ENCODE data around the gene PEX11A.

PEX11A gene

DNA sequence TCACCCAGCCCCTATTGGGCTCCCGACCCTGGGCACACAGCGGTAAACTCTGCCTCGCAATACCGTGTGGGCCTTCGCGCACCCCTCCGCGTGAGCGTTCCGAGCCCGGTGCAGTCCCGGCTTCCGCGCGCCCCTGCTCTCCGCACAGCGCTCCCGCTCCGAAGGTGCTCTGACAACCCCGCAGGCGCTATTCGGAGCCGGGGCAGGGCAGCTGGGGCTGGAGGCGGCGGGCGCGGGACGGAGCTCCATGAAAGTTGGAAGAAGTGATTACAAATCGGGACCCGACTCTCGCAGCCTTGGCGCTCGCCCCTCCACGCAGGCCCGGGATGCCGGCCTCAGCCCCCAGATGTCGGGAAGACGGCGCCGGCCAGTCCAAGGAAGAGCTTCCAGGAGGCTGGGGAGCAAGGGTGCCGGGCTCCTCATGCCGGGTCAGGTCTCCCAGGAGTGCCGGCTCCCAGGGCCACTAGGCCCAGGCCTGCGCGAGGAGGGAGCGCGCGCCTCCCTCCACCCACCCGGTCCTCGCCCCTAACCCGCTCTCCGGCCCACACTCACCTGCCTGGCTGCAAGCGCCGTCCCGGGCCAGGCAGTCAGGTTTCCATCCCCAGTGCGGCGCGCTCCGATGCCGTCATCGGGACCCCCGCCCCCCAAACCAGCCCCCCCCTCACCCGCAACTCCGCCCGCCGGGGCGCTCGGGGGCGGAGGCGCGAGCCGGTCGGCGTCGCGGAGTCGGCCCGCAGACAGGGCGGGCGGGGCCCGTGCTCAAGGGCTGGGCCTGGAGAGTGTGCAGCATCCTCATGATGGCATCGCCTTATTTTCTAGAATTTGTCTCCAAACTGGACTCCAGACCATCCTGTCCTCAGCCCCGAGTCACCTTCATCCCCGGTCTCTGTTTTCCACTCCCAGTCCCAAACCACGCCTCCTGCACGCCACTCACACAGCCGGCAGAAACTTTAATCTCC lies 35.4 kb downstream of the PEX11A start, which contains the start of gene KIF7:
TSS of gene KIF7 (minus strand) at position 621 of the 959 bp plus-strand sequence. CDS start 2,537 bp downstream, outside the sequence.
- peak; percentile 37 for DNase-seq

DNA sequence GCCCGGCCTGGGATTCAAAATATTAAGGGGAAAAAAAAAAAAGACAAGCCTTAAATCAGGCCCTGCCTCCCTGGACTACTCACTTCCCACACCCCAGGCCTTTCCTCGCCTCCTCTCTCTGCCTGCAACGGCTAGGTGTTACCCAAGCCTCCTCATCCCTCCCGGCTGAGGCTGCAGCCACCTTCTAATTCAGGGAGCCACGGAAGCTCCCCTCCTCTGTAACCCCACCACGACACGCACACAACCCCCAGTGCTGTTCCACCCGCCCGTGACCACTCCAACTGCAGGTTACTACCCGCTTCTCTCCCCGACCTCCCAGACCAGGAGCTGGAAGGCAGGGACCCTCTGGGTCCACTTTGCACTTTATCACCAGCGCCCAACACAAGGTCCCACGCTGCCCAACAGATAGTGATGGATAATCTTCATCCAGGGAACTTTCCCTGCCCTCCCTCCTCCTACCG lies 36.2 kb downstream of the PEX11A start:
- no peak for DNase-seq

DNA sequence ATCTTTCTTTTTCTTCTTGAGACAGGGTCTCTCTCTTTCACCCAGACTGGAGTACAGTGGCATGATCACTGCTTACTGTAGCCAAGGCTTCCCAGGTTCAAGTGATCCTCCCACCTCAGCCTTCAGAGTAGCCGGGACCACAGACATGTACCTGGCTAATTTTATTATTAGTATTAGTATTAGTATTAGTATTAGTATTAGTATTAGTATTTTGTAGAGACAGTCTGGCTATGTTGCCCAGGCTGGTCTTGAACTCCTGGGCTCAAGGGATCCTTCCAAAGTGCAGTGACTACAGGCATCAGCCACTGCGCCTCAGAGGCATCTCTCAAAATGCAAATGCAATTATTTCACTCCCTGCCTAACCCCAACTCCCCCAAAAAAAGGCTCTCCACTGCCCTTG lies 37.0 kb downstream of the PEX11A start:
- DNase-seq, result no peak

DNA sequence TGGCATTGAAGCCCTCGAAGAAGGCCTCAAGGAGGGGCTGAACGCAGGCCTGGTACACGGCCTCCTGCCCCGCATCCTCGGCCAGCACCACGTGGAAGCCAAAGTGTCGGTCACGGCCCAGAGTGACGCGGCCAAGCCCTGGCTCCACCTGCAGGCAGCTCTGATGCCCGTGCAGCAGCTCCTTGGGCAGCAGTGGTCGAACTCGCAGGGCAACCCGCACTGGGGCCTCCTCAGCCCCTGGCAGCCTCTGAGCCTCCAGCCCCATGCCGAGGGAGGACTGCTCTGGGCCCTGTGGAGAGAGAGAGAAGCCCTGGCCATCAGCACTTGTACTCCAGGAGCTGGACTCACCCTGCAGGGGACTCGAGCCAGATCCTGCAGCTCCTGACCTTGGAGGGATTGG lies 37.9 kb downstream of the PEX11A start:
- no peak for DNase-seq

DNA sequence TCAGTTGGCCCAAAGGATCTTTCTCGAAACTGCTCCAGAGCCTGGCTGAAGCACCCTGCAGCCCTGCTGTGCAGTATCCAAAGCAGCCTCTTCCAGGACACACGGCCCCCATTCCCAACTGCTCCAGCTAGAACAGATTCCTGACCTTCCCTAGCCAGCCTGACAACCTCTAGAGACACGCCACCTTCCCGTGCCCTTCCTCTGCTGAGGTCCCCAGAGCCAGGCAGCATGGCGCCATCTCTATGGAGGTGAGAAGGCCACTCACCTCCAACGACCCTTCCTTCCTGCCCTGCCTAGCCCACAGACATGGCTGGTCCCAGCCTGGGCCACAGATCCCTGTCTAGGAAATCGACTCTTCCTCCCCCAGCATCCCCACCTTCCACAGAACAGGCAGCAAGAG lies 38.4 kb downstream of the PEX11A start:
- DNase-seq, result no peak

DNA sequence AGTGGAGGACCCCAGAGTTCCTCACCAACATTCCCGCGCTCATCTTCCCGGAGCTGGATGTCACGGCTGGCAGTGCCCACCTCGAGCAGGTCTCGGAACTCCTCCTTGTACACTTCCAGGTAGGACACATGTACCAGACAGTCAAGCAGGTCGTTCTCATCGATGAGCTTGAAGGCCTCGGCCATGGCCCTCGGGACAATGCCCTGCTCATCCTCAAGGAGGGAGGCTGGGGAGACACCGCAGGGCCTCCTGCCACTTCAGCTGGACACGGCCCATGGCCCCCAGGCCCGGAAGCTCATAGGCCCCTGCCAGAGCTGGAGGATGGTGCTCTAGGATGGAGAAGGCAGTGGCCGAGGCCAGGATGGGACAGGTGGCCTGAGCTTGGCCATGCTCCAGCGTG lies 40.8 kb downstream of the PEX11A start:
- DNase-seq, result no peak

DNA sequence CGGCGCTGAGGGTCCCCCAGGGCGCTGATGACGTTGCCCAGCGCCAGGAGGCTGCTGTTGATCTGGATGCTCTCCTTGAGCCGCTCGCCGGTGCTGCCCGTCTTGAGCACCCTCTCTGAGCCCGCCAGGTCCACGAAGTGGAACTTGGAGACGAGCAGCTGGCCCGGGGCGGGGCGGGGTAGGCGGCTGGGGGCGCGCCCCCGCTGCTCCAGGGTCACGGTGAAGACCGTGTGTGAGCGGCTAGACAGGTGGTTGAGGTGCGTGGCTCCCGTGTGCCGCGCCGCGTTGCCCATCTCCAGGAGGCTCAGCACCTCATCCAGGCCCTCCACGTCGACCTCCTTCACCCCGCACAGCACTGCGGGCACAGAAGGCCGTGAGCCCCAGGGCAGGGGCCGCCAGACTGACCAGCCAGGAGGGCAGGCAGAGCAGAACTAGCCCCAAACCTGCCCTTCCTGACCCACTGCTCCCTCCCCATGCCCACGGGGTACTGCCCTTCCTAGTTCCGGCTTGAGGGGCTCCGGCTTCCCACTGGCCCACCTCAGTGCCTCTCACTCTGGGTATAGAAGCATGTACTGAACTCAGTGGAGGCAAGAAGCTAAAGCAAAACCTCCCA lies 41.4 kb downstream of the PEX11A start:
- no peak for DNase-seq

DNA sequence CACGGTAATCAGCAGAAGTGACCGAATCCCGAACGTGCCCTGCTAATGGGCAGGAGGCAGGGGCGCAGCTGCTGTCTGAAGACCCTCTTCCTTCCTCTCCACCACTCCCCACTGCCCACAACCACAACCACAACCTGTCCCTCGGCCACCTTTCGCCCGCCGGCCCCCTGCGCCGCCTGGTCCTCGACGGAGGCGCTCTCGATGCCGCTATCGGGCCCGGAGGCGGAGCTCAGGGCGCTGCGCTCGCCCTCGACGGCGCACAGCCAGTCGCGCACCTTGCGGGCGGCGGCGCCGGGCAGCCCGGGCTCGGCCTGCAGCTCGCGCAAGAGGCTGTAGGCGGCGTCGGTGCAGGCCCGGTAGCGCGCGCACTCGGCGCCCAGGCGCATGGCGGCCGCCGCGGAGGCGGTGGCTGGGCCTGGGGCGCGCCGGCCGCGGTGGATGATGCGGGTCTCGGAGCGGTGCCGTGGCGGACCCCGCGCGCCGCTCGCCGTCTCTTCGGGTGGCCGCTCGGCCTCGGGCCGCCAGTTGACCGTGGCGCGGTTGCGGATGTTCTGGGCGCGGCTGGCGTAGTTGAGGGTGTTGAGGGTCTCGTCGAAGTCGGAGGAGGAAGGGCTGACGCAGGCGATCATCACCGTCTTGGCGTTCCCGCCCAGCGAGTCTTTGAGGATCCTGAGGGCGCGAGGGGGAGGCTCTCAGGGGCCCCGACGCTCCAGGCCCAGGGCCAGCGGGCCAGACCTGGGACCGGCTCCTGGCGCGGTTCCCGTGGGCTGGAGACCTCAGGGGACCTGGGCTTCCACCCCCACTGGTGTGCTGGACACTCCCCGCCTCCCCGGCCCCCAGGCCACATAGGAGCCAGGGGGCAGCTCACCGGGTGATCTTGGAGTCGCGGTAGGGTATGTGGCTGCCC lies 42.2 kb downstream of the PEX11A start:
- no peak for DNase-seq

DNA sequence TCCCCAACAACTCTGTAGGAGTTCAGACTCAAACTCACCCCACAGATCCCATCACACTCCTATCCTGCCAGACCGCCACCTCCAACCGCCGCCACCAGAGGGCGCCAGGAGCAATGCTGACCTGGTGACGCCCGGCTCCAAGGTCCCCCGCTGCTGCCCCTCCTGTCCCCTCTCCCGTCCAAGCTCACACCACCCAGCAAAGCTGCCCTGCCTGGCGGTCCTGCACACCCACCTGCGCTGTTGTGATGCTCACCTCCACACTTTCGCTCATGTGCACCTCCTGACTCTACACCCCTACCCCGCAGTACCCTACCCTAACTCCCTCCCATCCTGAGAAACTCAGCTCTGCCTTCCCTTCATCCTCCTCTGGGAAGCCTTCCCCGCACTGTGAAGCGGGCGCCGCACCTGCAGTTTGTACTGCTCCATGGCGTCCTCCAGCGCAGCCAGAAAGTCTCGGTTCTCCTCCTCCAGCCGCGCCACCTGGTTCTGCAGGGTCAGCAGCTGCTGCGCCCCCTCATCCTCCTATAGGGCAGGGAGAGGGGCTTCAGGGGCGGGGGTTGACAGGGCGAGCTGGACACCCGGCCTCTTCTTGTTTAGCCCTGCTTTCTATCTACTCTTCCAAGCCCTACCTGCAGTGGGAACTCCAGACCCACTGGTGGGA lies 43.2 kb downstream of the PEX11A start:
- DNase-seq, result peak; percentile 80

DNA sequence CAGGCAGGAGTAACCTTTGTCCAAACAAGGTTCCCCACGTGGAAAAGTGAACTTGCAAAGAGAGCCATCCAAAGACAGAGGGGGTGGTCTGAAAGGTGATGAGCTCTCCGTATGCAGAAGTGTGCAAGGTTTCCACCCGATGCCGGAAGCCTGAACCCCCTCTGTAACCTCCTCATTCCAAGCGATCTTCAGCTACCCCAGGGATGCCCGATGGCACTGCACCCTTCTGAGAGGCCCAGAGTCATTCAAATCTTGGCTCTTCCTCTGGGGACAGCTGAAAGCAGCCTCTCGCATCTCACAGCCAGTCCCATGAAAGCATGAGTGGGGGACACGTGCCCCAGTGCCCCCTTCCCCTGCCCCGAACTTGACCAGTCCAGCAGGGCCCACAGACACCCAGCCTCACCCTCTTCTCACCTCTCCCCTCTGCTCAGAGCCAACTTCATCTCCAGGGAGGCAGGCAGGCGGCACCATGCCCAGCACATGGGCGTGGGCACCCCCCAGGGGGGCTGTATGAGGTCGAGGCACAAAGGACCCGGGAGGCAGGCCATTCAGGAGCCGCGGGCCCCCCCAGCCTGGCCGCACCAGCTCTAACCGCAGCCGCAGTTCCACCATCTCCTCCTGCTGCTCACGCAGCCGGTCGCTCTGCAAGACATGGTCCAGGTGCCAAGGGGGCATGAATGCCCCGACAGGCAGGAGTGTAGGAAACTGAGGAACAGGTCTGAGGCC lies 44.0 kb downstream of the PEX11A start:
- DNase-seq, result no peak

DNA sequence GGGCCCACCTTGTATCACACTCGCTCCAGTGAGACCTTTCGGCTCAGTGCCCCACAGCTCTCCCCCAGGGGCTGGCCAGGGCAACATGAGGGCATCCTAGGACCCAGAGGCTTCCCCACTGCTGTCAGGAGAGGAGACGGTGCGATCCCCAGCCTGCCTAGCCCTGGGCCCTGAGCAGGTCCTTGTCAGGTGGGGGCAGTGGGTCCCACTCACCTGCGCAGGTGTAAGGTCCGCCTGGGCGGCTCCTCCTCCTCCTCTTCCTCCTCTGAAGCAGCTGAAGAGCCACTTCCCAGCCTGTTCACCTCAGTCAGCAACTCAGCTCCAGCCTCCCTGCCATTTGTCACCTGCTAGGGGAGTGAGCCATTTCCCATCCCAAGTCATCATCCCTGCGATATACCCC lies 44.9 kb downstream of the PEX11A start:
- DNase-seq, result no peak

DNA sequence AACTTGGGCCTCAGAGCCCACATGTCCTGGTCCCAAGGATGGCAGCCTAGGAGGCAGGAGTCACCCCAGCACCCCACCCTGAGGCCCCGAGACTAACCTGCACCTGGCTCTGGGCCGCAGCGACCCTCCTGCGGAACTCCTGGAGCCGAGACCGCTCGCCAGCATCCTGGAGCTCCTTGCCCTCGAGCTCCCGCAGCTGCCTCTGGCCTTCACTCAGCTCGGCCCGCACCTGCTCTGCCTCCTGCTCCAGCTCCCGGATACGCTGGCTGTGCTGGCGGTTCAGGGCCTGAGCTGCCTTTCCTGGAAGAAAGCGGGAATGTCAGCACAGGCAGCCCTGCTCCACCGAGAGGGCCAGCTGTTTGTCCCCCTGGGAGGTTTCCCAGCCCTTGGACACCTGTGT lies 48.4 kb downstream of the PEX11A start:
- DNase-seq, result no peak

DNA sequence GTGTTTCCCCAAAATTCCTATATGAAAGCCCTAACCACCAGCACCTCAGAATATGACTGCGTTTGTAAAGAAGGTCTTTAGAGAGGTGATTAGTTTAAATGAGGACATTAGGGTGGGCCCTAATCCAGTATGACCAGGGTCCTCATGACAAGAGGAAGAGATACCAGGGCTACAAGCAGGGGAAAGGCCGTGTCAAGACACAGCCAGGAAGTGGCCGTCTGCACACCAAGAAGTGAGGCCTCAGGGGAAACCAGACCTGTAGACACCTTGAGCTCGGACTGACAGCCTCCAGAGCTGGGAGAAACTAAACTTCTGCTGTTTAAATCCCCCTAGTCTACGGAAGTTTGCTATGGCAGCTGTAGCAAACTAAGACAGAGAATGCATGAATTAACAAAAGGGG lies 49.5 kb downstream of the PEX11A start:
- no peak for DNase-seq

DNA sequence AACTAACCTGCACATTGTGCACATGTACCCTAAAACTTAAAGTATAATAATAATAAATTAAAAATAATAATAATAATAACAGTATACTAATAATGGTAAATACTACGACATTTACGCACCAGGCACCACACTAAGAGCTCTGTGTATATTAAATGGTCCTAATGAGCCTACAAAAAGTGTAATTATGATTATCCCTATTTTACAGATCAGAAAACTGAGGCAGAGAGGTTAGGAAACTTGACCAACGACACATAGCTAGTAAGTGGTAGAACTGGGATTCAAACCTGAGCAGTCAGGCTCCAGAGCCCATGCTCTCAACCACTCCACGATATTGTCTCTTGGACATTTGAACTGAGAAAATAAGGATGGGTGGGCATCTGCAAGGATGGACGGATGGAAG lies 50.3 kb downstream of the PEX11A start:
- DNase-seq, result no peak

DNA sequence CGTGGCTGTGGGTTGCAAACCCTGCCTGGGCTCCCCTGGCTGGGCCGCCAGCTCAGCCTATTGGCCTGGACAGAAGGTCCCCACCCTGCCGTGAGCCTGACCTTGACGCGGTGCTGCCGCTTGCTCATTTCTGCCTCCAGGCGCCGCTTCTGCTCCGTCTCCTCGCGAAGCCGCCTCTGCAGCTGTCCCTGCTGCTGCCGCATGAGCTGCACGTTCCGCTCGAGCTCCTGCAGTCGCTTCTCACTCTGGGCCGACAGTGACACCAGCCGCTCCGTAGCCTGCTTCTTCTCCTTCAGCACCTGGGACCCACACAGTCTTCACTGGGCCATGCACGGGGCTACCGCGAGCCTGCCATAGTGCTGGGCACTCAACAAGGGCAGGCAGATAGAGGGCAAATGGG lies 57.0 kb downstream of the PEX11A start:
- no peak for DNase-seq

DNA sequence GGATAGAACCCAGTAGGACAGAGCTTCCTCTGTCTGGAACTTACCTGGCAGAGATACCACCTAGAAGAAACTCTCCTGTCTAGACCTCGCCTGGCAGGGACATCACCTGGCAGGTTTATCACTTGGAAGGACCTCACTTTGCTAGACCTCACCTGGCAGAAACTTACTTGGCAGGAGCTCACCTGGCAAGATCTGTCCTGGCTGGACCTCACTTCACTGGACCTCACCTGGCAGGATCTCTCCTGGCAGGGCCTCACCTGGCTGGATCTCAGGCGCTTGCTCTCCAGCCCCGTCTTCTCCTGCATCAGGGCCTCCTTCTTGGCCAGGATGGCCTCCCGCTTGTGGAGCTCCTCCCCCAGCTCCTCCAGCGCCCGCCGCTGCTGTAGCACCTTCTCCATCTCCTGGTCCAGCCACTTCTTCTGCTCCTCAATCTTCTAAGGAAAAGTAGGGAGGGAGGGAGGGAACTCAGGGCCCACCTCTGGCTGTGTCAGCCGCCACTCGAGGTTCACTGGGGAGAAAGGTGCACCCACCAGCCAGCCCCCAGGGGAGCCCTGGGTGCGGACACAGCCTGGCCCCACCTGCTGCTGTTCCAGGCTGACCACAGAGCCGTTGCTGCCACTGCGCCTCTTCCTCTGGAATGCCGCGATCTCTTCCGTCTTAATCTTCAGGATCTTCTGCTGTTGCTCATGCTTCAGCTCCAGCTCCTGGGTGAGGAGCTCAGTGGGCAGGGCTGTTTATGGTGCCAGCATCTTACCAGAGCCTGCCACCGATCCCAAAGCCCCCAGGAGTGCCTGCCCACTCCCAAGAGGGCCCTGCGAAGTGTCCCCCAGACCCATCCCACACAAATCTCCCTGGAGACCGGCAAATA lies 57.8 kb downstream of the PEX11A start:
- DNase-seq, result no peak

DNA sequence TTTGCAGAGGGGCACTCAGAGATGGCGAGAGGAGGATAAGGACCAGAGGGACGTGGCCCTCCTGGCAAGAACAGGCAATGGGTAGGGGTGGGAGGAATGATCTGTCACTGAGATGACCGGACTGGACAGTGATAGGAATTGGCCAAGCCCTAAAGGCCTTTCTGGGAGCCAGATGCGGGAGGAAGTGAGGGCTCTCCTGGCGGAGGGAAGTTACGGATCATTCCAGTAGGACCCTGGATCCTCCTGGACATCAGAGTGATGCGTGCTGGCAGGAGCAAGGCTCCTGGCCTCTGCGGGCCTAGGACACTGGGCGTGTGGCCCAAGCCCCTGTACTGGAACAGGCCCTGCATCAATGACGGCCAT lies 58.7 kb downstream of the PEX11A start:
- no peak for DNase-seq

All from hematopoietic multipotent progenitor cell treated with erythropoietin and hydrocortisone succinate and interleukin-3 and kit ligand, for 4 days (in vitro differentiated cells).